GM19240 (cell line): ENCODE measurements around the gene NOTO.
"Not testable (repeated sequence)": the region's sequence is repeated elsewhere in the genome, so short reads cannot be mapped to it uniquely, and the experiment has no call there.

Source experiments
- DNase-seq: peaks from one replicate; pipeline ENCODE4 v3.0.0; 2011; ENCODE audit warnings: low spot score; ENCODE audit not compliant: insufficient read length

Gene NOTO

GRCh38 chr2:73197579-73197978 is 4.8 kb upstream of the NOTO start:
- no peak for DNase-seq

DNA sequence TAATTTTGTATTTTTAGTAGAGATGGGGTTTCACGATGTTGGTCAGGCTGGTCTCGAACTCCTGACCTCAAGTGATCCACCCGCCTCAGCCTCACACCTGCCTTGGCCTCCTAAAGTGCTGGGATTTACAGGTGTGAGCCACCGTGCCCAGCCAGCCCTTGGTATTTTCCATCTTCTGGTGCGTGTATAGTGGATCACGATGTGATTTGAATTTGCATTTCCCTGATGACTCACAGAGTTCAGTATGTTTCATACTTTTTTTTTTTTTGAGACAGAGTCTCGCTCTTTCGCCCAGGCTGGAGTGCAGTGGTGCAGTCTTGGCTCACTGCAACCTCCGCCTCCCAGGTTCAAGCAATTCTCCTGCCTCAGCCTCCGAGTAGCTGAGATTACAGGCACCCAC is 2.1 kb upstream of the NOTO start:
- DNase-seq = not testable (repeated sequence)

DNA sequence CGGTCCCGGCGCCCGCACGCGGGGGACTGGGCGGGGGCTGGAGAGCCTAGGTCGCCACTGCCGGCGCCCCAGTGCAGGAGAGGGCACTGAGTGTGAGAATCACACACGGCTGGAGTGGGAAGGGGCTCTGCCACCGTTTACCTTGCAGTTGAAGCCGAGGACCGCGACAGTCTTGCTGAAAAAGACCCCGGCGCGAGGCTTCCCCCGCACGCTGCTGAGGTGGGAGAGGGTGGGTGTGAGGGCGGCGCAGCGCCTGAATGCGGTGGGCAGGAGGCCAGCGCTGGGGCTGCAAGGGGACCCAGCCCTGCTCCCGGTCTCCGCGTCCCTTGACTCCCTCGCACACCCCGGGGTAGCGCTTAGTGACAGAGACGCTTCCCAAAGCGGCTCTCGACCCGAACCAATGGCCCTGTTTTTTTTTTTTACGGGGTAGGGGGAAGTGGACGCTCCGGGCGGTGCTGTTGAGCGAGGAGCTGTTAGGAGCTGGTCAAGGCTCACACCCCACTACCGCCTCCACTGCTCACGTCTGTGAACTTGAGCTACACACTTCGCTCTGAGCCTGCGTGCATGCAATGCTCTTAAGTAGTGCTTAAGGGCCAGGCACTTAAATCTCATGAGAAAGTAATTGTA is 794 bp downstream of the NOTO start:
- DNase-seq = no peak

- no peak for DNase-seq
These were observed 3.2 kb downstream of the NOTO start for GRCh38 chr2:73205611-73206010.

DNA sequence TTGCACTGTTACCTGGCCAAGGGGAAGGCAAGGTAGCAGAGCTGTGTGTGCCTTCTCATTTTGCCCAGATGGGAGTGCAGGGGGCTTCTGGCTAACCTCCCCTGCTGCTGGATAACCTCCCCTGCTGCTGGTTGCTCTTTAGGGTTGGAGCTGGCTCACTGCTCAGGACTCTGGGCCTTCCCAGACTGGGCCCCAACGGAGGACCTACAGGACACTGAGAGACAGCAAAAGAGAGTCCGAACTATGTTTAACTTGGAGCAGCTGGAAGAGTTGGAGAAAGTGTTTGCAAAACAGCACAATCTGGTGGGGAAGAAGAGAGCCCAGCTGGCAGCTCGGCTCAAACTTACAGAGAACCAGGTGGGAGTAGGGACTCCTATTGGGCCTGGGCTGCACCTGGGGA is 5.9 kb downstream of the NOTO start:
- DNase-seq = no peak

DNA sequence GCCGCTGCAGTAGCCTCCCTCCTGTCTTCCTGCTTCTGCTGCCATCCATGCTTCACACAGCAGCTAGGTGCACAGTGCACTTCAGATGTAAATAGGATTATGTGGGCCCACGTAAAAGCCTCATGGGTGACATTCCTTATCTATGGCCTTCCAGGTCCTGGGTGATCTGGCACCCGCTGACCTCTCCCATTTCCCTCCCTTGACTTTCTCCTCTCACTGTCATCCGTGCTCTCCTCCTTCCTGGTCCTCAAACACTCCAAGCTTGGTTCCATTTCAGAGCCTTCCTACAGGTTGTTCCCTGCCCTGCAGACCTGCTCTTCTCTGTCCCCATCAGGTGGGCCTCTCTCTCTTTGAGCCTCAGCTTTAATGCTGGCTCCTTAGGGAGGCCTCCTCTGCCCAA is 7.6 kb downstream of the NOTO start:
- no peak for DNase-seq

- DNase-seq = no peak
These were observed 8.3 kb downstream of the NOTO start for GRCh38 chr2:73210696-73211095.

- no peak for DNase-seq
These were observed 9.7 kb downstream of the NOTO start for GRCh38 chr2:73212098-73212447.

DNA sequence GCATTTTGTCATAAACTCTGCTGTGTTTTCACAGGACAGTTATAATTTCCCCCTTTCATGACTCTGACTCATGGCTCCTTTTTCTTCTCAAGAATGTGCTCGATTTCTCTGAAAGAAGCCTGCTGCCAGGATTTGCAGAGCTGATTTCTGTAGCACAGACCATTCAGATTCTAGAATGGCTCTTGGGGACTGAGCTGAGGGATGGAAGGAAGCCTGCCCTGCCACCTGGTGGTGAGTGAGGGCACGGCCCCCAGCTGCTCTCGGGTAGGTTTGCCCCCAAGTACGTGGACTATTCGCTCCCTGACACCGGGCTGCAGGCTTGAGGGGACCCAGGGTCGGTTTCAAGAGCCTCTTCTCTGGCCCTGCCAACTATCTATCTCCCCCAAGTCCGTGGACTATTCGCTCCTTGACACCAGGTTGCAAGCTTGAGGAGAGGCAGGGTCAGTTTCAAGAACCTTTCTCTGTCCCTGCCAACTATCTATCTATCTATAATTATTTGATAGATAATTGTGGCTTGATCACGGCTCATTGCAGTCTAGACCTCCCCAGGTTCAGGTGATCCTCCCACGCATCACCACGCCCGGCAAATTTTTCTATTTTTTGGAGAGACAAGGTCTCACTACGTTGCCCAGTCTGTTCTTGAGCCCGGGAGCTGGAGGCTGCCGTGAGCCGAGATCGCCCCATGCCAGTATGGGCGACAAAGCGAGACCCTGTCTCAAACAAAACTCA is 10.2 kb downstream of the NOTO start:
- DNase-seq = peak; percentile 72

DNA sequence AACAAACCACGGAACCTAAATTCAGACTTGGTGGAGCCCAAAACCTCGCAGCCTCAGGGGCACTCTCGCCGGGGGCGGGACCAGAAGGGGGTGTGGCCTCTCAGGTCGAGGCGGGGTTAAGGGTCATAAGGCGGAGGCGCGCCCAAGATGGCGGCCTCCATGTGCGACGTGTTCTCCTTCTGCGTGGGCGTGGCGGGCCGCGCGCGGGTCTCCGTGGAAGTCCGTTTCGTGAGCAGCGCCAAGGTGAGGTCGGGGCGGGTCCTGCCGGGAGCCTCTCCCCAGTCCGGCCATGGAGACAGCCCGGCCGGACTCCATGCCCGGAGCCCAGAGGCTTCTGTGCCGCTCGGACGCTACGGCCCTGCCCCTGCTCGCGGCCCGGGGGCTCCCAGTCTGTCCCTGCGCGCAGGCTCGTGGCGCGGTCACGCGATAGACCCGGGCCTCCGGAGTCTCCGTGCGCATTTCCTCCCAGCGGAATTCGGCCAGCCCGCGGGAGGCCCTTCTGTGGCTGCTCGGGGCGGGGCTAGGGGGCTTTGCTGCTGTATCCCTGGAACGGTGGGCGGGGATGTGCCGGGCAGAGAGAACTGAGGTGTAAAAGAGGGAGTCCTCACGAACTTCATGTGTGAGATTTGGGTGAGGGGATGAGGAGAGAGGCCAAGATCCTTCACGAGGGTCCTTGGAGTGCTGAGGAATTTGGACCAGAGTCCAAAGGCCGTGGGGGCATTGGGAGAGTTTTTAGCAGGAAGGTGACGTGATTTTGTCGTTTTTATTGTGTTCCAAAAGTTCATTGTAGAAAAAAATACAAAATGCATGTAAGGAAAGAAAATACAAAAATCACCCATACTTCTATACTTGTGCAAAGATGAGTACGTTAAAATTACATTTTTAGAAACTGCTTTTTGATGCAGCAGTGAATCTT is 12.0 kb downstream of the NOTO start, which contains the start of gene SMYD5:
Gene SMYD5 (plus strand): TSS at position 126 of the 916 bp plus-strand sequence. CDS start 22 bp downstream, at position 148.
- DNase-seq = peak; percentile 79

- DNase-seq = no peak
These were observed 12.9 kb downstream of the NOTO start for GRCh38 chr2:73215254-73215653.

DNA sequence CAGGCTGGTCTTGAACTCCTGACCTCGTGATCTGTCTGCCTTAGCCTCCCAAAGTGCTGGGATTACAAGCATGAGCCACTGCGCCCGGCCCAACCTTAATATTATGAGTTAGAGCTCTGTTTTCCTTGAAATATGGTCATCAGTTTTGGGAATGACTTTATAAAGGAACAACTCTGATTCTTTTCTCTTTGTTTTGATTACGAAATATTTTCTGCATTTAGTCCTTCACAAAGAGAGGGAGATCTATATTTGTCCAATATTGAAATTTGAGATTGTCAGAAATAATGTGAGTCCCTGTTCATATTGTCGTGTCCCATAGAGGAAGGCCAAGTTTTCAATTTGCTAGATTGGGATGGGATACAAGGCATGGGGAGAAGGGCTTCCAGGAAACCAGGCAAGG is 14.8 kb downstream of the NOTO start:
- DNase-seq = no peak

DNA sequence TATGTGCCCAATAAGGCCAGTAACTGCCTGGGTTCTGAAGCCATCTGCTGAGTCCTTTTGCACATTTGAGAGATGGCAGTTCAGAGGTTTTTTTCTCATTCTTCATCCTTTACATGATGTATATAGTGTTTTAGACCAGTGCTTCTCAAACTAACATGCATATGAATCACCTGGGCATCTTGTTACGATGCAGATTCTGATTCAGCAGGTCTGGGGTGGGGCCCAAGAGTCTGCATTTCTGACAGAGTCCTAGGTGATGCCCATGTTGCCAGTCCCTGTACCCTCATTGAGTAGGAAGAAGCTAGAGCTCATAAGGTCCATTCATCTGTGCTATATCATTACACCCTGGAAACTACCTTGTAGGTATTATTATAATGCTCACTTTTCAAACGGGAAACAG is 15.5 kb downstream of the NOTO start:
- no peak for DNase-seq

- no peak for DNase-seq
These were observed 15.9 kb downstream of the NOTO start for GRCh38 chr2:73218298-73218697.

- no peak for DNase-seq
These were observed 21.4 kb downstream of the NOTO start for GRCh38 chr2:73223821-73224220.

GRCh38 chr2:73225513-73226360 is 23.4 kb downstream of the NOTO start:
- DNase-seq = no peak

DNA sequence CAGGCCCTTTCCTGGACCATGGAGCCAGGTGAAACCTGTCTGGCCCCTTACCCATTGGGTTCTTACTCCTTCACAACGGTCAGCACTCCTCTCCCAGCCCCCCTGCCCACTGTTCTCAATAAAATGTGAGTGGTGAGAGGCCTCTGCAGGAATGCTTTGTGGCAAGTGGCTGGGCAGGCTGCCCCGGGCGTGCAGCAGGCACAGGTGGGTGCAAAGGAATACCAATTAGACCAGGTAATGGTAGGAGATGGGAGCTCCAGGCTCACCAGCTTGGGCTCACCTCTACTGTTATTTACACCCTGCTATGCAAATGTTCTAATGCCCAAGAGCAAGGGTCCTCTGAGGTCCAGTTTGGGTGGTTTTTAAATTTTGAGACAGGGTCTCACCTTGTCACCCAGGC is 24.7 kb downstream of the NOTO start:
- DNase-seq = no peak

DNA sequence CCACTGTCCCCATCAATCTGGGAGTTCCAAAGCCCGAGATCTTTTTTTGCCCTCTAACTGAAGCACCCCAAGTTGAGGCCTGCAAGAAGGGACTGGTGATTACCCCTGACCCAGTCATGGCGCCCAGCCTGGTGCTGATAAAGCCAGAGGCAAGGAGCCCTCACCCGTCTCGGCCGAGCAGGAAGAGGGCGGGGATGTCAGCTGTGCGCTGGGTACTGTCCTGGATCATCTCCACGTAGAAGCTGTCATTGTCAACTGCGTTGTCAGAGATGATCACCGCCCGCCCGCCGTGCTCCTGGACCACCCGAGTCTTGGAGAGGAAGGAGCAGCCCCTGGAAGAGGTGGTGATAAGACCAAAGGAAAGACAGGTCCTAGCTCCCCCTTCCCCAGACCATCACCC is 26.3 kb downstream of the NOTO start:
- no peak for DNase-seq

GRCh38 chr2:73232403-73233153 is 30.2 kb downstream of the NOTO start:
- DNase-seq = no peak

DNA sequence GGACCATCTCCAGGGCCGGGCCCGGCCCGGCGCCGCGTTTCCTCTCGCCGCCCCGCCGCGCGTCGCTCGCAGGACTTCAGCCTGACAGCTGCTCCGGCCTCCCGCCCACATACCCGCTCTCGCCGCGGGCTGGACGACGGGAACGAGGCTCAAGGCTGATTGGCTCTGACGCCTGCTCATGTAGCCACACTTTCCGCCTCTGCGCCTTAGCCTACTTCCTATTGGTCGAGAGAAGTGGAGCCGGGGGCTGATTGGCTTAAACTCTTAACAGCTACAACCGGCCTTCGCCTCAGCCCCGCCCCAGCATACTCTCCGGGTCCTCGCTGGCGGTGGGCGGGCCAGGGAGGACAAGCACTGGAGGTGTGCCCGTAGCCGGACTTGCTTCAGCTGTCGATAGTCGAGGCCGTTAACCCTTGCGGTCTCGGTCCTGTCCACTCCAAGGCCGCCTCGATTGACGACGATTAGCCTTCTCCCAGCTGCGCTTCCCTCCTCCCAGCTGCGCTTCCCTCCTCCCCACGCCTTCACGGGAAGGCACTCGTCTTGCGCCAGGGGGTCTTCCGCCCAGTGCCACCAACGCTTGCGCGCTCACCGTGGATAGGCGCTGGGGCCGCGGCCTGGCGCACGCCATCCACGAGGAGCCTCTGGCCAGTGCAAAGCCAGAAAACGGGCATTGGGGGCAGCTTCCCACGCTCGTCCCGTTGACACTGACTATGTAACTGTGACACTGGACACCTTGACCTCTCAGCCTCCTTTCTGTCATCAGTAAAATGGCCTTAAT is 31.0 kb downstream of the NOTO start, which contains the start of gene PRADC1:
Gene PRADC1 (minus strand): TSS at position 86 of the 778 bp plus-strand sequence. CDS start 79 bp downstream, at position 7.
- peak; percentile 89 for DNase-seq
